GM12872 (cell line): ENCODE measurements around the gene FOXO3.

Experiments
- CTCF ChIP-seq: IDR thresholded peaks from 3 replicates; pipeline ENCODE4 v1.5.1; 2011; ENCODE audit warnings: low read depth, mild to moderate bottlenecking, low read length, moderate library complexity; ENCODE audit not compliant: insufficient read depth

The FOXO3 gene

DNA sequence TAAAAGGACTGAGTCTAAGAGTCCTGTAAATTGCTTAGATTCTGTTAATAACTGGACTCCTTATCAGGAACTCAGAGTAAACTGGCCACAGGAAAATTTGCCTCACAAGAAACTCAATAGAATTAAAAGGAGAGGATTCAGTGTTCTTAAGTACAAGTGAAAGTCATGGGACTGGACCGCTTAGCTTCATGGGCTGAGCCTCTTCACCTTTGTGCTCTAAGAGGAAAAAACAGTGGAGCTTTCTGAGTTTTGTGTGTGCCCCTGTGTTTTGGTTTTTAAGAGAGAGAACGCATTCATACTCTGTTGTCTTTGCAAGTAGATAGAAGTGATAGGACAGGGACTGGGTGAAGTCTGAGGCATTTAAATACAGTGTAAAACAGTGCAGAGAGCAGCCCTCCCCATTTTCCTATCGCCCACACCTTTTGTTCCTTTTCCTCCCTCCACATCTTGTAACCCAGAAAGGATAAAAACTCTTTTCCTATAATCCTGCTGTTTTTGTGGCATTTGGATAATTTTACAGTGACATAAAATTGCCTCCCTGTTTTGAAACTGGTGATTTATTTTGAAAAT, 49.6 kb downstream of the FOXO3 start:
- TF ChIP-seq CTCF, result no peak

- no peak for TF ChIP-seq CTCF
Measured at GRCh38 chr6:108610957-108611586, 50.4 kb downstream of the FOXO3 start.

- no peak for TF ChIP-seq CTCF
Measured at GRCh38 chr6:108612852-108613251, 52.1 kb downstream of the FOXO3 start.

- TF ChIP-seq CTCF, result no peak
Measured at GRCh38 chr6:108616544-108616943, 55.8 kb downstream of the FOXO3 start.

DNA sequence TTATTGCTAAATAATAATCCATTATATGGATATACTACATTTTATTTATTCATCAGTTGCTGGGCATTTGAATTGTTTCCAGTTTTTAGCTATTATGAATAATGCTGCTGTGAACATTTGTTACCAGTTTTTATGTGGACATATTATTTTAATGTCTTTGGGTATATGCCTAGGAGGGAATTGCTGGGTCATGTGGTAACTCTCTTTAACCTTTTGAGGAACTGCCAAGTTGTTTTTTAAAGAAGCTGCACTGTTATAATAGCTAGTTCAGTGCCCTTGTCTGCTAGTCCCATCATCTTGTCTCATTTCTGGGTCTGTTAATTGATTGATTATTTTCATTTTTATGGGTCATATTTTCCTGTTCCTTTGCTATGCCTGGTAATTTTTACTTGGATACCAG, 56.3 kb downstream of the FOXO3 start:
- TF ChIP-seq CTCF, result no peak

DNA sequence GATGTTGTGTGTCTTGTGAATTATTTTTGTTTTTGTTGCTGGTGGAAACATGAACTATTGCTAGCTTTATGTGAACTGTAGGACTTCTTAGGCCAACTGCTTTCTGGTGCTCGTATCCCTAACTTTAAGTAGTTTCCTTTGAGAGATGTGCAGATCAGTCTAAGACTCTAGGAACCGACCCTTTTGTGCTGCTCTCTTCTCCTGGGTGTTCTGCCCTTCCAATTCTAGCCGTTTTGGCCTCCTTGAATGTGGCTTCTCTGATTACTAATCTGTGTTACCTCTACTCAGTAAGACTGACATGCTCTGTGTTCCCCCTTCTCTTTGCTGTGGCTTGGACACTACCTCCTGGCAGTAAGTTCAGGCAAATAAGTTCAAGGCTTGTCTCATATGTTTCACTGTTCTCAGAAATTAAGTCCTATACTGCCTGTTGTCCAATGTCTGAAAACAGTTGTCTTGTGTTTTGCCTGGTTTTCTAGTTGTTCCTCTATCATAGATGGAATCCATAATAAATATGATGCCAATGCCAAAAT, 58.0 kb downstream of the FOXO3 start:
- no peak for TF ChIP-seq CTCF

- no peak for TF ChIP-seq CTCF
Measured at GRCh38 chr6:108619431-108620197, 58.9 kb downstream of the FOXO3 start.
